GM03348 (cell line): Measurements from ENCODE around the gene FOXI1.
A peak's percentile ranks its signal among the peaks of the same experiment; 100 is the strongest.
"Not testable (repeated sequence)": the region's sequence is repeated elsewhere in the genome, so short reads cannot be mapped to it uniquely, and the experiment has no call there.

Experiments
- DNase-seq: peaks from one replicate; pipeline ENCODE4 v3.0.0; 2012; ENCODE audit warnings: low spot score

The FOXI1 gene

GRCh38 chr5:170092455-170093101 is 13.1 kb upstream of the FOXI1 start:
- DNase-seq = no peak

GRCh38 chr5:170094329-170094728 is 11.4 kb upstream of the FOXI1 start:
- not testable (repeated sequence) for DNase-seq

GRCh38 chr5:170095646-170096045 is 10.1 kb upstream of the FOXI1 start:
- no peak for DNase-seq

- DNase-seq = no peak
Observed at GRCh38 chr5:170097934-170098333, 7.8 kb upstream of the FOXI1 start.

- peak; percentile 81 for DNase-seq
Observed at GRCh38 chr5:170100066-170100943, 5.4 kb upstream of the FOXI1 start.

- no peak for DNase-seq
Observed at GRCh38 chr5:170103447-170103846, 2.2 kb upstream of the FOXI1 start.

GRCh38 chr5:170104299-170104698 is 1.4 kb upstream of the FOXI1 start:
- DNase-seq = no peak

GRCh38 chr5:170104710-170105109 is 987 bp upstream of the FOXI1 start:
- no peak for DNase-seq

GRCh38 chr5:170107674-170108073 is 2.0 kb downstream of the FOXI1 start:
- DNase-seq = no peak

GRCh38 chr5:170108266-170108785 is 2.6 kb downstream of the FOXI1 start:
- DNase-seq = no peak

GRCh38 chr5:170109059-170110031 is 3.6 kb downstream of the FOXI1 start:
- DNase-seq = no peak

GRCh38 chr5:170110403-170111087 is 4.8 kb downstream of the FOXI1 start:
- no peak for DNase-seq

GRCh38 chr5:170111088-170111785 is 5.5 kb downstream of the FOXI1 start:
- DNase-seq = no peak

- no peak for DNase-seq
Observed at GRCh38 chr5:170112876-170113521, 7.3 kb downstream of the FOXI1 start.

GRCh38 chr5:170113522-170113900 is 7.8 kb downstream of the FOXI1 start:
- DNase-seq = no peak

GRCh38 chr5:170114271-170114670 is 8.6 kb downstream of the FOXI1 start:
- DNase-seq = no peak

- no peak for DNase-seq
Observed at GRCh38 chr5:170115925-170116324, 10.2 kb downstream of the FOXI1 start.

- no peak for DNase-seq
Observed at GRCh38 chr5:170117736-170118135, 12.0 kb downstream of the FOXI1 start.

- DNase-seq = peak; percentile 61
Observed at GRCh38 chr5:170120576-170120975, 14.9 kb downstream of the FOXI1 start.

GRCh38 chr5:170121321-170121720 is 15.6 kb downstream of the FOXI1 start:
- peak; percentile 41 for DNase-seq
